NOMO-1 treated with DMSO at 0.1 percent for 48 hours (cell line): ENCODE results near the gene PPFIA1.

Experiments used
- DNase-seq: peaks from one replicate; lab custom pipeline; 2025; ENCODE audit not compliant: unreplicated experiment; lab: John Stamatoyannopoulos, UW

Gene PPFIA1

DNA sequence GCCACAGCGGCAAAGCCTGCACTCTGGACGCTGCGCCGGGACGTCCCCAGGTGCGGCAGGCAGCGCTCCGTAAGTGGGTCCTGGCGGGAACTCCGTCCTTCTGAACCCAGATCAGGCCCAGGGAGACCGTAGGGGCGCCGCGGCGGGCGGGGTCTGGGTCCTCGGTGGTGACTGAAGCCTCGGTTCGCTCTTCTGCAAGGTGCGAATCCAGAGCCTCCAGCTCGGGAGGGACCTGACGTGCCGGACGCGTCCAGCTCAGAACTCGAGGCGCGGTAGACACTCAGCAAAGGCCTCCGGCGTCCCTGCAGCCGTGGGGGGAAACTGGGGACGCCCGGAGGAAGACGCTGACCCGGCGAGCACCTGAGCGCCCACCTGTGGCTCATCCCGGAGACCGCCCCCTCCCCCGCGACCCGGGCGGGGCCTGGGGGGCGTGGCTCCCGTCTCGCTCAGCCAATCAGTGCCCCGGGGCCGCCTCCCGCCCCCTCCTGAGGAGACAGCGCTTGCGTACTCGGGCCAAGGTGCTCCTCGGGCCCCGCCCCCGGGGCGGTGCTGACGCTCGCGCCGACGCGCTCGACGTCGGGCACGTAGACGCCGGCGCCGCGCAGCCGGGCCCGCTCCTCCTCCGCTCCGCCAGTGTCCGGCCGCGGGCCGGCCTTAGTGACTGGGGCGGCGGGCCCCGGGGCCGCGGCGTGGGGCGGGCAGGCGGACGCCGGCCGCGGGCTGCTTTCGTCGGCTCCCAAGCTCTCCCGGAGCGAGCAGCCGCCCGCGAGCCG is at the start of gene PPFIA1:
Gene PPFIA1 (plus strand): TSS at position 587 of the 773 bp plus-strand sequence. CDS start 1,483 bp downstream, outside the sequence.
- DNase-seq = peak; percentile 90

DNA sequence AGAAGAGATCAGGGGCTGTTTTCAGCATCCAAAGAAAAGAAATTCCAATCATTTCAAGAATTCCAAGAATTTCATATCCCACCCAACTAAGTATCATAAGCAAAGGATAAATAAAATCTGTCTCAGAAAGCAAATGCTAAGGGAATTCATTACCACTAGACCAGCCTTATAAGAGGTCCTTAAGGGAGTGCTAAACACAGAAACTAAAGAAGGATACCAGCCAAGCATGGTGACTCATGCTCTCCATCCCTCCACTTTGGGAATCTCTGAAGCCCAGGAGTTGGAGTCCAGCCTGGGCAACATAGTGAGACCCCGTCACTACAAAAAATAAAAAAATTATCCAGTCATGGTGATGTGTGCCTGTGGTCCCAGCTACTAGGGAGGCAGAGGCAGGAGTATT is 49.6 kb upstream of the PPFIA1 start:
- DNase-seq = no peak

DNA sequence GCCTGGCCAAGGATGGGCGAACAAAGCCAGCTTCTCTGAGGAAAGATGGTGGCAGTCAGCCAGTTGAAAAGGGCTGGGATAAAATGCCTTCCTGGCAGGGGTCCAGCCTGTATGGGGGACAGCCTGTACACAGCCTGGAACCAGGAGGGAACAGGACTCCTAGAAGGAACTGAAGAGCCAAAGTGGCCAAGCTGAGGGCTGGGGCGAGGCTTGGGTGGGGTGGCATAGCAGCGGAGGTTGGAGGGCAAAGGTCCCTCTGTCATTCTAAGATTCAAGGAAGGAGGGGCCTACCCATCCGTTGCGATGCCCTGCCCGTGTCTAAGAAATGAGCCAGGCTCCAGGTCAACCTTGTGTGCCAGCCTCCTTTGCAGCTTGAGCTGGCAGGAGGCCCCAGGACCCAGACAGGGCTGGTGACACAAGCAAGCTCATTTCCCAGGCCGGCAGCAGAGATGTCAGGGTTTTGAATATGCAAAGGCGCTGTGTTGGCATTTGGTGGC is 44.8 kb upstream of the PPFIA1 start:
- no peak for DNase-seq

DNA sequence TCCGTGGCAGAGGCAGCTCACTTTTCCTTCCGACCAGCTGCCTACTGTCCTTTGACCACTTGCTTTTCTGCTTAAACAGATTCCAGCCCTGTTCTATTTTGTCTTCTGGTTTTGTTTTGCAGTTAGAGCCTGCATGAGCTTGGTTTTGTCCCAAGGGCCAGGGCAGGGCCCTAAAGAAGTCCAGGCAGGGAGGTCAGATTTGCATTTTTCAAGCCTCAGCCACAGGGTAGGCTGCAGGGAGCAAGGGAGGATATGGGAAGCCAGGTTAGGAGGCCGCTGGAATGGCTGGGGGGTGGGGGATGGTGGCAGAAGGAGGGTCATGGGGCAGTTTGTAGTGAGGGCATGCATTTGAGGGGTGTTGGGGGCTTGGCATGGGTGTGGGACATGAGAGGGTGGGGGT is 44.3 kb upstream of the PPFIA1 start:
- no peak for DNase-seq

DNA sequence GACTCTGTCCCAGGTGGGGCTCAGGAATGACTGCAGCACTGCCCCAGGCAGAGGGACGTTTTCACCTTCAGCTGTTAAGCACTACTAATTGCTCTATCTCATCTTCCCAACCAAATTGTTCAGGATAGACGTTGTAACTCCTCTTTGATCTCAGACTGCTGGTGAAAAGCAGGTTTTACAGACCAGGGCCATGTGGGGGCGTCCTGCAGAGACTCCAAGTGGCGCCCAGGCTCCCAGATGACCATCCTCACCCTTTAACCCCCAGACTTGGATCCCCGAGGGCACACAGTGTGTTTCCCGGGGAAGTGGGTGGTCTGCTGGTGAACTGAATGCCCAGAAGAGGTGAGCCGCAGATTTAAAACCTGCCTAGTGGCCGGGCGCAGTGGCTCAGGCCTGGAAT is 43.5 kb upstream of the PPFIA1 start:
- no peak for DNase-seq

DNA sequence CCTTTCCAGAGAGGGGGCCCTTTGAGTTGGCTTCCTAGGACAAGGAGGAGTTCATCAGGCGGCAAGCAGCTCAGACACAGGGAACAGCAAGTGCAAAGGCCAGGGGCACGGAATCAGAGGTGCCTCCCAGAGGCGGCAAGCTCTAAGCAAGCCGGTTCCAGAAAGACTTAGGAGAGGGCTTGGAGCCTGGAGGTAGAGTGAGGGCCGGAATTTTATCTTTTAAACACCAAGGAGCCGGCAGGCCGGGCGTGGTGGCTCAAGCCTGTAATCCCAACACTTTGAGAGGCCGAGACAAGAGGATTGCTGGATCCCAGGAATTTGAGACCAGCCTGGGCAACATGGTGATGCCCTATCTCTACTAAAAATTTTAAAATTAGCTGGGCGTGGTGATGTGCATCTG is 40.8 kb upstream of the PPFIA1 start:
- DNase-seq = no peak

DNA sequence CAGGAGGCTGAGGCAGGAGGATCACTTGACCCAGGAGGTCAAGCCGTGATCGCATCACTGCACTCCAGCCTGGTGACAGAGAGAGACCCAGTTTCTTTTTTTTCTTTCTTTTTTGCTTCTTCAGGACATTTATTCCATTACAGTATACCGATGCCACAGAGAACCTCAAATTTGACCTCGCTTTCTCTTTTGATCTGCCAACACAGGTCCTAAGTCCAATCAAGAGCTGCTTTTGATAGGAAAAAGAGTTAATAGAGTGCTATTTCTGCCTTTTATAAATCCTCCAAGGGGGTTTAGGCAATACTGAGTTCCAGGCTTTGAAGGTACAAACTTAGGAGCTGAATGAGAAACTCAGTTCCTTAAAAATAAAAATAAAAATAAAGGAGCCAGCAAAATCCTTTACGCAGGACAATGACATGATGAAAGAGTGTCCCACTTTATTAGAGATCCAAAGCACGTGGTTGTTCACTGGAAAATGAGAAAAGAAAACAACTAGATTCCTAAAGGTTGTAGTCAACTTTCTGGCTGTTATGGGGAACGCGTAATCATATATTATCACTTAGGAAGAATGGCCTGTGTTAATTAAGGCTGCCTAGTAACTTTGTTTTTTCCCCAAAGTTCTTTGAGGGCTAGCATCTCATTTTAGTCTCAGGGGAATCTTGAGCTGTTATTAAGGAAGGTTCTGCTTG is 40.2 kb upstream of the PPFIA1 start:
- DNase-seq = no peak

DNA sequence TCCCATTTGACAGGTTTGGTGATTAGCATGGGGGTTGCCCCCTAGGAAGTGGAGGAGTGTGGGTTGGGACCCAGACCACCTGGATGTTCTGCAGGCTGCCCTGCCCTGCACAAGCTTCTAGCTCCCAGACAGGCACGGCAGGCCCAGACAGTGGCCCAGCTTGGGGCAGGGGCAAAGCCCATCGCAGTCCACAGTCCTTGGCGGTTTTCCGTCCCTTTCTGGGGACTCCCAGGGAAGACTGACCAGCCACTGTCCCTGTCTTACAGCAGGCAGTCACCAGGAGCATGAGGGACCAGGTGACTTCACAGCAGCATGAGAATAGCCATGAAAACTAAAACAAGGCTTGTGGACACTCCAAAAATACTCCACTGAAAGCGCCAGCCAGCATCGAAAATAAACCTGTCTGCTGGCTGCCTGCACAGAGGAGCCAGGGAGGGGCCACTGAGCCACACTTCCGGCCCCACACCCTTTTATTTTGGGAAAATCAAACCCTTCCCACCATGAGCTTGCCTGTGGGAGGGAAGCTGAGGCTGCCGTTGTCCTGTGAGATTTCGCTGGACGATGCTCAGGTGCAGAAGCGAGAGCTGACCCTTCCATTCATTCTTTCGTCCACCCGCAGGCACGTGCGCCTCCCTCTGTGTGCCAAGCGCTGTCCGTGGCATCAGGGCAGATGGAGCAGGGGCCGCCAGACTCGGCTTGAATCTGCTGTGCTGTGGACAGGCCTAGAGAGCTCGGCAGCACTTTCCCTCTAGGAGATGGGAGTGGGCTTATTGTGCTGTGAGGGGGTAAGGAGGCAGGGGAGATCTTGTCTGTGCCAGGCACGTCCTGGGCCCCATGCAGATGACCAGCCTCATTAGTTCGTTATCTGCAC is 39.4 kb upstream of the PPFIA1 start:
- no peak for DNase-seq

DNA sequence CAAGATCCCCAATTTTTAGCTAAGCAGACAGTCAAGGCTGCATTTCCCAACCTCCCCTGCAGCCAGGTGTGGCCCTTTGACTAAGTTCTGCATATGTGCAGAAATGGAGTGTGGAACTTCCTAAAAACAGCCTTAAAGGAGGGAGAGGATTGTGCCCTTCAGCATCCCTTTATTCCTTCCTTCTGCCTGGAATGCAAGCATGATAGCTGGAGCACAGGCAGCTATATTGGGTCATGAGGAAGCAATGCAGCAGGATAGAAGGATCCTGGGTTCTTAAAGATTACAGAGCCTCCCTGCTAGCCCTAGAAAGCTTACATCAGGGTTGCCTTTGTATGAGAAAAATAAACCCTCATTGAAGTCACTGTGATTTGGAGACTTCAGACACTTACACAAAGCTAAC is 37.5 kb upstream of the PPFIA1 start:
- no peak for DNase-seq

DNA sequence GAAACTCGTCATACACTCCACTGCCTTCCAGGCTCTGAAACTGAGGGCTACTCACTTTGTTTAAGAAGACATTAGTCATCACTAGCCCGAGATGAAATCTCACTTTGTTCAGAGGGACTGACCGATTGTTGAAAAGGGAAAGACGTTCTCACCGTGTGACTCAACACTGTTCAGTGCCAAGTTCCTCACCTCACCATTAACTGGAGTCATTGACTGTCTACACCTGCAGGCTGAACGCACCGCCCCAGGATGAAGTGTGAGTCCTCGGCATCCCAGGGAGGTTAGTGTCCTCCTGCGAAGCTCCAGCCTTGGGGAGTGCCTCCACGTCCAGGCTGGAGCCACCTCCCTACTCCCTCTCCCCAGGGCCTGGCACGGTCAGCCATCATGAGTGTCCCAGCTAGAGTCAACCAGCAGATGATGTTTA is 37.0 kb upstream of the PPFIA1 start:
- no peak for DNase-seq

DNA sequence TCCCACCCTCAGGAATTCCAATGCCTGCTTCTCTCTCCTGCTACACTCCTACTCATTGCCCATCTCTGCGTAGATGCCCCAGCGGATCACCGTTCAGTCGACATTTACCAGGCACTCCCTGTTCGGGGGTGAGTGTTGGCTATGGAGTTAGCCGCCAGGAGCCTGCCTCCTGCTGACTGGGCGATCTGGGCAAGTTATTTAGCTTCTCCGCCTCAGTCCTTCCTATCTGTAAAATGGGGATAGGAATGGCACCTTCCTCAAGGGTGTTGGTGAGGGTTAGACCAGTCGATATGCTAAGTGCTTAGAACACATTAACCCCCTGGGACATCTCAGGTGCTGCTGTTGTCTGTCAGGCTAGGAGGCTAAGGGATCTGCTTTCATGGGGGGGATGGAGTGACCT is 36.5 kb upstream of the PPFIA1 start:
- no peak for DNase-seq

DNA sequence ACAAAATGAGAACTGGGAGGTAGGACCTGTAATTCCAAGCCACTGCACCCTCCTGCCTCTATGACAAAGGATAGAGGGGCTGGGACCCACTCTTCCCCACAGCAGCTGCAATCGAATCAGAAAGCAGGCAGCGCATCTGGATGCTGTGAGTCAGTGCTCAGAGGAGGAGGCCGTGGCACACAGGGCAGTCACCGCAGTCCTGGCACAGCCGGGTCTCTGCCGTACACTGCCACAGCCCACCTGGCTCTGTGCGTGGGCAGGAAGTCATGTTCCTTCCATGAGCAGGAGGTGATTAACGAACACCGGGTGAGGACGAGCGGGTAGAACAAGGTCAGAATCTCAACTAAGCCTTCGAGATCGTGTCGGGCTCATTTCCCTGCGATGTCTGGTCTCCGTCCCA is 30.2 kb upstream of the PPFIA1 start:
- no peak for DNase-seq

DNA sequence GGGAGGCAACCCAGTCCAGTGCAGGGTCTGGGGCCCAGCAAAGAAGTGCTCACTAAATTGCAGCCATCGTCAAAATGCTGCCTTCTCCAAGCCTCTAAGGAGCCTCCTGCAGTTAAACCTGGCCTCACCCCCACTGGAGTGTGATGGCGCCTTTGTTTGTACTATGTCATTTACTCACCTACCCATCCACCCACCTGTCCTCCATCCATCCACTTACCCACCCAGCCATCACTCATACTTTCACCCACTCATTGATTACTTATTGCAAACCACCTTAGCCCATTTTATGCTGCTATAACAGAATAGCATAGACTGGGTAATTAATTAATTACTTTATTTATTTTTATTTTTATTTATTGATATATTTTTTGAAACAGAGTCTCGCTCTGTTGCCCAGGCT is 28.8 kb upstream of the PPFIA1 start:
- no peak for DNase-seq

DNA sequence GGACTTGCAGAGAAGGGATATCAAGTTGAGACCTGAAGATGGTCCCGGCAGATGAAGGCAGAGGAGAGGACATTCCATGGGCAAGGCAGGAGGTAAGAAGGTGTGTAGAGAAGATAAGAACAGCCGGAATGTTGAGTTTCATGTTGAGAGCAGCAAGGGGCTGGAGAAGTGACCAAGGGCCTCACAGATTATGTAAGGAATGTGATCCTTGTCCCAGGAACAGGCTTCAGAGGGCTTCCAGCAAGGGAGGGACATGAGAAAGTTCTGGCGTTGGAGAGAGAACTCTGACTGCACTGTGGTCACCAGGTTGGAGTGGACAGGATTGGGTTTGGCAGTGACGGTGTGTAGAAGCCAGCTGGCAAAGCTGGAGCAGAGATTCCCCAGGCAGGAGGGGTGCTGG is 27.6 kb upstream of the PPFIA1 start:
- no peak for DNase-seq

DNA sequence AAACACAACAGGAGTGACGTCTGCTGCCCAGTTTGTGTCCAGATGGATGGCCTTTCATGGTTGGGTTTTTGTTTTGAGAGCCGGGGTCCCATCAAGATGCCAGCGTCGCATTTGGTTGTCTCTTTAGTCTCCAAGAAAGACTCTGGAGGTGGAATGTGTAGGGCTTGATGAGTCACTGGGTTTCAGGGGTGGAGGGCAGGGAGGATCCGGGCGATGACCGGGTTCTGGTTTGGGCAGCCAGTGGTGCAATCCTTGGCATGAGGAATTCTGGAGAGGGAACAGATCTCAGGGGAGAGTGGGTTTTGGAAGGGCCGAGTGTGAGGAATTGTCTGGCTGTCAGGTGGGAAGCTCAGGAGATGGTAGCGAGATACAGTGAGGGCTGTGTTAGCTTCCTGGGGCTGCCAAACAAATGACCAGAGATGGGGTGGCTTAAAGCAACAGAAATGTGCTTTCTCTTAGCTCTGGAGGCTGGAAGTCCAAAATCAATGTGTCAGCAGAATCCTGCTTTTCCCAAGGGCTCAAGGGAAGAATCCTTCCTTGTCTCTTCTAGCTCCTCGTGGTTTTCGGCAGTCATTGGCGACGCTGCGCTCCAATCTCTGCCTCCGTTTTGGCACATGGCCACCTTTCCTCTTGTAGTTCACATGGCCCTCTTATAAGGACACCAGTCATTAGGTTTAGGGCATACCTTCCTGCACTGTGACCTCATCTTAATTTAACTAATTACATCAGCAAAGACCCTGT is 26.4 kb upstream of the PPFIA1 start:
- DNase-seq = no peak

DNA sequence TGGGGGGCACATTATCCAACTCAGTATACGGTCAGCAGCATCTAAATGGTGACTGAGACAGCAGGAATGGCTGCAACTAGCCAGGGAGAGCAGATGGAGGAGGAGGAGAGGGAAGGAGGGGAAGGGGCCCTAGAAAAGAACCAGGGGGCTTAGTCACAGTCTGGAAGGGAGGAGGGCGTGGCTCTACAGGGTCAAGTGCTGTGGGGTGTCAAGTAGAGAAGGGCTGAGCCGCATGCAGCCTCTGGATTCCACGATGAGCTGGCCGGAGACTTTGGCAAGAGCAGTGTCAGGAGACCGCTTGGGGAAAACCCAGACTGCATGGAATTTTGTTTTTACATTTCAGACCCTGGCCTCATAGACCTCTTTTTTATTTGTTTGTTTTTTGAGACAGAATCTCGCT is 25.8 kb upstream of the PPFIA1 start:
- no peak for DNase-seq

DNA sequence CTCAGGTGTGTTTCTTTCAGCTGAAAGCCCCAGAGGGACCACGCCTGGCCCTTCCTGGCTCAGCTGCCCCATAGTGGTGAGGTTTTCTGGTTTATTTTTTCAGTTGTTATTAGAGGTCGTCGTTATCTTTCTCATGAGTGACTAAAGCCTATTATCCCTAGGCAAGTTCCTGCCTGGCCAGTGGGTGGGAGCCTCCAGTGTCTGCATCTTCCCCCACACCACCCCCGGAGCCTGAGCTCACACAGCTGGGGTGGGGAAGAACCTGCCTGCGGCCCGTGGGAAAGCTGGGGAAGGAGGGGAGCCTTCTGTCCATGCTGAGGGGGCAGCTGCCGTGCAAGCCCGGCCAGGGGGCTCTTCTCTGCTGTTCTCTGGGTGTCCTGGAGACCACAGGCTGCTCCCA is 24.3 kb upstream of the PPFIA1 start:
- DNase-seq = no peak

DNA sequence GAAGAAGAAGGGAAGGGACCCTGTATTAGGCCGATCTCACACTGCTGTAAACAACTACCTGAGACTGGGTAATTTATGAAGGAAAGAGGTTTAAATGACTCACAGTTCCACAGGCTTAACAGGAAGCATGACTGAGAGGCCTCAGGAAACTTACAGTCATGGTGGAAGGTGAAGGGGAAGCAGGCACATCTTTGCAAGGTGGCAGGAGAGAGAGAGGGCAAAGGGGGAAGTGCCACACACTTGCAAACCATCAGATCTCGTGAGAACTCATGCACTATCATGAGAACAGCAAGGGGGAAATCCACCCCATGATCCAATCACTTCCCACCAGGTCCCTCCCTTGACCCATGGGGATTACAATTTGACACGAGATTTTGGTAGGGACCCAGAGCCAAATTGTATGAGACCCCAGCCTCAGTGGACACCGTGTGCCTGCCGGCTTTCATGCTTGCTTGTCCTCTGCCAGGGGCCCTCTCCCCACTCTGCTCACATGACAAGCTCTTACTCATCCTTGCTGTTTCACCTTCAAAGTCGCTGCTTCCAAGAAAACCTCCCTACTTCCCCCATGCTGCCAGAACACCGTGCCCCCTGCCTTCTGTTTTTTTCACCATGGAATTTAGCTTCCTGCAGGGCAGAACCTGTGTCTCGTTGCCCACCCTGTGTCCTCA is 23.3 kb upstream of the PPFIA1 start:
- no peak for DNase-seq

DNA sequence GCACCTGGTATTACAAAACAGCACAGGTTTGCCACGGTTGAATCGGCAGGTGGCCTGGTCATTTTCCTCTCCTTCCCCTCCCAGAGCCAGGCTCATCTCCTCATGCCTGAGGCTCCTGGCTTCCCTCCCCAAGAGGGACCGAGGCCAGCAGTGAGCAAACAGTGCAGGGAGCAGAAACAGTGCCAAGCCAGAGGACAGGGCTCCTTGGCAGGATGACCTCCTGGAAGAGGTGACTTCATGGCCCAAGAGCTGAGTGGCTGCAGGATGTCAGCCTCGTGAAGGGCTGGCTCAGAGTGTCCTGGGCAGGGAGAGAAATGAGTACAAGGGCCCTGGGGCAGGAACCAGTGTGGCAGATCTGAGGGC is 22.8 kb upstream of the PPFIA1 start:
- DNase-seq = no peak

DNA sequence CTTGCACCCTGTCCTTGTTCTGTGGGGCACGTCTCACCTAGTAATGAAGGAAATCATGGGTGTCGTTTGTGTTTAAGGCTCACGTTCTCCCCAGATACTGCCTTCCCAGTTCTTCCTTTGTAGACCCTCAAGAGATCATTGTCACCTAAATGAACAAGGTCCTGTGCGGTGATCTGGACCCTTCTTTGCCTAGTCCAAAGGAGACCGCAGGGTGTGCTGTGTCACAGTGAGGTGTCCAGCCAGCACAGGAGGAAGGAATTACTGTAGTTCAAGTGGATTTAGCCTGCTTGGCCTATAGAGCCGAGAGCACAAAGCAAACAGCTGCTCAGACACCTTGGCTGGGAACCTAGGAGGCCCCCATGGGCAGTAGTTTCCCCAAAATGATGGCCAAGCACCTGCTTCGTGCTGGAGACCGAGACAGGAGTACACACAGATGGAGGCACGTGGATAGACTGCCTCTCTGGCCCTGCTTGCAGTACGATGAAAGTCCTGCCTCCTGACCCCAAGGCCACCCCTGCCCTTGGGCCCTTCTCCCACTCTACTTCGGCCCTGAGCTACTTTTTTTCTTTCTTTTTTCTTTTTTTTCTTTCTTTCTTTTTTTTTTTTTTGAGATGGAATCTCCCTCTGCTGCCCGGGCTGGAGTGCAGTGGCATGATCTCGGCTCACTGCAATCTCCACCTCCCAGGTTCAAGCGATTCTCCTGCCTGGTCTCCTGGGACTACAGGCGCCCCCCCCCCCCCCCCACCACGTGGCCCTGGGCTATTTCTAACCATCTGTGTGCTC is 19.4 kb upstream of the PPFIA1 start:
- DNase-seq = no peak
